ENCODE data around the gene MAPK8.
"Not testable (repeated sequence)": the region's sequence is repeated elsewhere in the genome, so short reads cannot be mapped to it uniquely, and the experiment has no call there.

MAPK8 gene

GRCh38 chr10:48389846-48390557 is 83.5 kb downstream of the MAPK8 start:
- DNase-seq: no peak

GRCh38 chr10:48390558-48390871 is 84.0 kb downstream of the MAPK8 start:
- no peak for DNase-seq

GRCh38 chr10:48390933-48391845 is 84.7 kb downstream of the MAPK8 start:
- DNase-seq: no peak

- DNase-seq: no peak
Measured at GRCh38 chr10:48391994-48392393, 85.5 kb downstream of the MAPK8 start.

DNA sequence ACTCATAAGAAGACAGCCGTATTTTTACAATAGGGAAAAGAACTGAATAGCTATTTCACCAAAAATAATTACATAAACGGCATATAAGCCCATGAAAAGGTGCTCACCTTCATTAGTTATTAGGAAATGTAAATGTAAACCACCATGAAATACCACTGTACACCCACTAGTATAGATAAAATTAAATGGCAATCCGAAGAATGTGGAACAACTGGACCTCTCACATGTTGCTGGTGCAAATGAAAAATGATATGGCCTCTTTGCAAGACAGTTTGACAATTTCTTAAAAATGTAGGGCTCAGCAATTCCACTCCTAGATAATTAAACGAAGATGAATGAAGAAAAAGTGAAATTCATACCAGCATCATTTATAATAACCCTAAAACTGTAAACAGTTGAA is 91.8 kb downstream of the MAPK8 start:
- DNase-seq: no peak

DNA sequence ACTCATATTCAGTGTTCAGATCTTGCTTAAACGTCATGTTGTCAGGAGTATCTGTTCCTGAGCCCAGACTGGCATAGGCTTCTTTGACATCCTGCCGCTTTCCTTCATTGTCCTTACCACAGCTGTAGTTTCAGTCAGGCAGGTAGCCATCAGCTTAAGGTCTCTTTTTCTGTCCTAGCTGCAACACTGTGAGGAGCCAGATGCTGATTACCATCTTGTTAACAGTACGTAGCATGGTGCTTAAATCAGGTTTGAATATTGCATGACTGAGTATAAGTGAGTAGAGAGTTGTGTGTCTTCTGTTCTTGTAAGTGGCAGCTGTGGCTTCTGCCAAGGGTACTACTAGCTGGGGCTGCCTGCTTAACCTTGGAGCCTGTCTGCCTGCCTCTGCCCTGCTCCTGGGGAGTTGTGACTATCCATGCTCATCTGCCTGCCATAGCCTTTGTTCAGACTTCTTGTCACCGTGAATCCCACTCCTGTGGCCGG is 92.6 kb downstream of the MAPK8 start:
- DNase-seq: no peak

- no peak for DNase-seq
Measured at GRCh38 chr10:48399551-48399950, 93.1 kb downstream of the MAPK8 start.

DNA sequence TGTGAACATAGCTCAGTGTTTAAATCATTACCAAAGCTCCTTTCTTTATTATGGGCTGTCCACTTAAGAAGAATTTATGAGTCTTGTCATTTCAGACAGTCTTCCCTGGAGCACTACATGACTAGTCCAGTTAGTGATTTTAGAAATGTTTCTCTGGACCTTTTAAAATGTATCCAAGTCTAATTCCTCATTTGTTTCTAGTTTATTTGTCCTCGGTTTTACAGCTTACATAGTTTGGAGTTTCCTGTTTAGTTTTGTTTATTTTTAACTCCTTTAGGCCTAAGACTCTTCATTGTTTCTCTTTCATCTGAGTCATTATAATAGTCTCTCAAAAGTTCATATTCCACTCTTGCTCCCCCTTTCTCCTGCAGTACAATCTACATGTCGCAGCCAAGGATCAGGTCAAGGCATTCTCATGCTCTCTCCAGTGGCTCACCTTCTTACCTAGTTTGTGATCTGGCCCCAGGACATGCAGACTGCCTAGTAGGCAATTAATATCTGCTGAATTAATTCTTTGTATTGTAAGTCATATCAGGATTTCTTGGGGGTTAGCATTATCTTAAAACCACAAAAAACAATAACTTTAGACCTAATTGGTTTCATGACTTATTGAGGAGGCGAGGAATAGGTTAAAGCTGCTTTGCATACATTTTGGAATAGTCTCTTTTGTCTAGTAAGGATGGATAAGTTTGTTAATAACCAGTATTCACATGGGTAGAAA is 93.8 kb downstream of the MAPK8 start:
- no peak for DNase-seq

- no peak for DNase-seq
Measured at GRCh38 chr10:48400850-48401220, 94.4 kb downstream of the MAPK8 start.

DNA sequence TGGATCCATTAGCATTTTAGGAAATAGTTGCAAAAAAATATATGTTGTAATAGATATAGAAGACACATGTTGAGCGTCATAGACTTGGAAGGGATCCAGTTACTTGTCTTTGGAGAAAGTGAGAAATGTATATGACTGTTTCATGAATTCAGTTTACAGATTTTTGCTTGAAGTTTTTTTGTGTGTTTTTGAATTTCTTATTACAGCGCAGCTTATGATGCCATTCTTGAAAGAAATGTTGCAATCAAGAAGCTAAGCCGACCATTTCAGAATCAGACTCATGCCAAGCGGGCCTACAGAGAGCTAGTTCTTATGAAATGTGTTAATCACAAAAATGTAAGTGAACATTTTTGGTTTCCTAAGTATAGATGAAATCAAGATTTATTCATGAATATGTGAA is 98.2 kb downstream of the MAPK8 start:
- no peak for DNase-seq

GRCh38 chr10:48406204-48406603 is 99.7 kb downstream of the MAPK8 start:
- DNase-seq: no peak

DNA sequence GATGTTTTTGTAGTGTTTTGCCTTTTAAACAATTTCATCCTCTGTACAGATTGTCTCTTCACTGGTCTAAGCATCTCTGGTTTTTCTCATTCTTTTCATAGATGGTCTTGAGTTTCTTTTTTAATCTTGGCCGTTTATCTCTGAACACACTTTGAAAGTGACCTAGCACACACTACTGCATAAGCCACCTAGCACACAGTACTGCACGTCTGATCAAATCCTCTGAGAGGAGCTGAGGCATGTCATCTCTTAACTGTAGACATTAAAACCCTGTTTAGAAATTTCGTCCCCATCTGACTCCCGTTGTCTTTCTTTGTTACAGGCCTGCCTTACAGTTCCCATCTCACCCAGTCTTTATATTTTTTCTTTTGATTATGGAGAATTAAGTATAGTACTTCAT is 100.2 kb downstream of the MAPK8 start:
- no peak for DNase-seq

- no peak for DNase-seq
Measured at GRCh38 chr10:48410503-48410902, 104.0 kb downstream of the MAPK8 start.

- DNase-seq: no peak
Measured at GRCh38 chr10:48411510-48411909, 105.0 kb downstream of the MAPK8 start.

DNA sequence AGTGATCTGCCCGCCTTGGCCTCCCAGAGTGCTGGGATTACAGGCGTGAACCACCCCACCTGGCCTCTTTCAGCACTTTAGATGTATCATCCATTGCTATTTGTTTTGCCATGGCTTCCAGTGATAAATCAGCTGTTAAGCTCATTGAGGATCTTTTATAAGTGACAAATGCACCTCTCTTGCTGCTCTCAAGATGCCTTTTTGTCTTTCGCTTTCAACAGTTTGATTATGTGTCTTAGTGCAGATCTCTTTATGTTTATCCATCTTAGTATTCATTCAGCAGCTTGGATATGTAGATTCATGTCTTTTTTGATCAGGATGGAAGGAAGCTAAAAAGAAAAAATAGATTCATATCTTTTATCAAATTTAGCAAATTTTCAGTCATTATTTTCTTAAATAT is 105.6 kb downstream of the MAPK8 start:
- no peak for DNase-seq

- DNase-seq: no peak
Measured at GRCh38 chr10:48412933-48413332, 106.5 kb downstream of the MAPK8 start.

GRCh38 chr10:48414160-48414559 is 107.7 kb downstream of the MAPK8 start:
- DNase-seq: no peak

DNA sequence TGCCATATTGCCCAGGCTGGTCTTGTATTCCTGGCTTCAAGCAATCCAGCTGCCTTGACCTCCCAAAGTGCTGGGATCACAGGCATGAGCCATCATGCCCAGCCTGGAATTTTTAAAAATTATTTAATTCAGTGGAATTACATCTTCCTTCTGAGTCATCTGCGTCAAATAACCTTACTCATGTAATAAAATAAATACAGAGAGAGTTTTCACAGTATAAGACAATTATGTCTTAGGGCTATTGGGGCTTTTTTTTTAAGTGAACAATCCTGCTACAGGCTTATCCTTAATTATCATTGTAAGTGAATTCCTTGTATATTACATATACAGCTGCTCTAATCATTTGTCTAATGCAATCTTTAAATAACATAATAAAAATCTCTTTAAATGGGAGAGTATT is 108.3 kb downstream of the MAPK8 start:
- DNase-seq: no peak

DNA sequence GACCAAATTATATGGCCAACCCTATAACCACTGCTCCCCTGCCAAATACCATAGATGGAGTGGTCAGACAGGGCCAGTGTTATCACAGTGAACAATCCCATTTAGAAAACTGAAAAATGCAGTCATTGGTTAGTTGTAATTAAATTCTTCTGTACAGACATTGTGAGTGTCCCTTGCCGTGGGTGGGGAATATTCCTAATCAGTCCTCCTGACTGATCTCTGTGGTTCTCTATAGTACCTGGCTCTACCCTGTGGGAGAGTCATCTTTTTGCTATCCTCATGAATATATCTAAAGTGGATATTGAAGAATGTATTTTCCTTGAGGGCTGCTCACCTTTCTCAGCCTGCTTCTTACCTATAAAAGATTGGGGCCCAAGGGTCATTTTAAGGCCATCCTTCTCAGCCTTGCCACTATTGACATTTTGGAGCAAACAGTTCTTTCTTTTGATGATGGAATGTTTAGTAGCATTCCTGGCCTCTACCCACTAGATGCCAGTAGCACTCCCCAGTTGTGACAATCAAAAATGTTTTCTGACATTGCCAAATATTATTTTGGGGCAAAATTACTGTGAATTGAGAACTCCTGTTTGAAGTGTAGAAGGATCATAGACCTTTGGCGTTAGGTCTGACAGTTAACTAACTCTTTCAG is 110.2 kb downstream of the MAPK8 start:
- DNase-seq: no peak

- DNase-seq: no peak
Measured at GRCh38 chr10:48417374-48417773, 110.9 kb downstream of the MAPK8 start.

GRCh38 chr10:48418189-48418788 is 111.8 kb downstream of the MAPK8 start:
- DNase-seq: no peak

DNA sequence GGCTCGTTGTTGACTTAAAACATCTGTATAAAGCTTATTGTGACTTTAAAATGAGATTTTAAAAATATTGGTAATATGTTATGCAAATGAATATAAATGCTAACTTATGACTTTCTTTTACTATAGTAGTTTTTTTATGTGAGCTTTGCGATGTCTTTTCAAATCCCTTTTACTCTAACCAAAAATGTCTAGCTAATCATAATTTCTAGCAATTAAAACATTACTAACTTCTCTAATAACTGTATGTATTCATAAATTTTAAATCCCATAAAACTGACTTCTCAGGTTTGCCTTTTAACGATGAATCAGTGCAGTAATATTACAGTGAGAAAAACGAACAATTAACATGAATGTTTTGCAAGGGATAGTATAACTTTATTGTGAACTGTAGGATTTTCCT is 113.2 kb downstream of the MAPK8 start:
- no peak for DNase-seq

DNA sequence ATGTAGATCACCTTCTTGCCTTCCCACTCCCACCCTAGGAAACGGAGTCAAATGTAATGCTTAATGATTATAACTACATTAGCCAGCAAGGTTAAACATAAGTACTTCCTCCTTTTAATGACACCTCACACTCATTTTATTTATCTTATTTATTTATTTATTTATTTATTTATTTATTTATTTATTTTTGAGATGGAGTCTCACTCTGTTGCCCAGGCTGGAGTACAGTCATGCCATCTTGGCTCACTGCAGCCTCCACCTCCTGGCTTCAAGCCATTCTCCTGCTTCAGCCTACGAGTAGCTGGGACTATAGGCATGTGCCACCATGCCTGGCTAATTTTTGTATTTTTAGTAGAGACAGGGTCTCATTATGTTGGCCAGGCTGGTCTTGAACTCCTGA is 115.4 kb downstream of the MAPK8 start:
- DNase-seq: not testable (repeated sequence)
